HEK293 (cell line): Measurements from ENCODE around the gene HSH2D.

Source experiments
- ZNF169 ChIP-seq: fragments of 450-650 bp; formaldehyde crosslinking; IDR thresholded peaks from 2 replicates; pipeline ENCODE4 v1.5.1; 2016; ENCODE audit warnings: missing biosample characterization, missing genetic modification characterization
- ZNF426 ChIP-seq: fragments of 450-650 bp; formaldehyde crosslinking; IDR thresholded peaks from 2 replicates; pipeline ENCODE4 v1.5.1; 2017; ENCODE audit warnings: missing biosample characterization, missing genetic modification characterization, mild to moderate bottlenecking, inconsistent platforms, moderate library complexity
- ZNF791 ChIP-seq: fragments of 450-650 bp; formaldehyde crosslinking; IDR thresholded peaks from 2 replicates; pipeline ENCODE4 v1.5.1; 2016; ENCODE audit warnings: missing biosample characterization, missing genetic modification characterization
- TF ChIP-seq, protein P1 (sequence below): fragments of 450-650 bp; formaldehyde crosslinking; IDR thresholded peaks from 2 replicates; pipeline ENCODE4 v1.5.1; 2016; ENCODE audit warnings: missing biosample characterization, missing genetic modification characterization
- TF ChIP-seq, protein P2 (sequence below): fragments of 450-650 bp; IDR thresholded peaks from 2 replicates; pipeline ENCODE4 v1.5.1; 2018; ENCODE audit warnings: missing biosample characterization, mild to moderate bottlenecking, missing genetic modification characterization
- TF ChIP-seq, protein P3 (sequence below): fragments of 450-650 bp; formaldehyde crosslinking; IDR thresholded peaks from 2 replicates; pipeline ENCODE4 v1.5.1; 2016; ENCODE audit warnings: missing biosample characterization, missing genetic modification characterization
- TF ChIP-seq, protein P4 (sequence below): fragments of 450-650 bp; formaldehyde crosslinking; IDR thresholded peaks from 2 replicates; pipeline ENCODE4 v1.5.1; 2016; ENCODE audit warnings: missing biosample characterization, missing genetic modification characterization

DNA sequence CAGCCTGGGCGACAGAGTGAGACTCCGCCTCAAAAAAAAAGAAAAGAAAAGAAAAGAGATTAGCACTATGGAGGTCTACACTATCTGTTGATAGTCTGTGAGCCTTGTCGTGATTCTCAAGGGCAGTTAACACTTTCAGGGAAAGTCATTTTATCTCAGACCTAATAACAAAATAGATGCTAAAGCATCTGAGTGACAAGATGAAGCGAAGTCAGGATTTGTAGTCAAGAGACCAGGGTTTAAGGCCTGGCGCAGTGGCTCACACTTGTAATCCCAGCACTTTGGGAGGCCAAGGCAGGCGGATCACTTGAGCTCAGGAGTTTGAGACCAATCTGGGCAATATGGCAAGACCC lies 45.1 kb upstream of the HSH2D start:
- TF ChIP-seq, protein P1, sequence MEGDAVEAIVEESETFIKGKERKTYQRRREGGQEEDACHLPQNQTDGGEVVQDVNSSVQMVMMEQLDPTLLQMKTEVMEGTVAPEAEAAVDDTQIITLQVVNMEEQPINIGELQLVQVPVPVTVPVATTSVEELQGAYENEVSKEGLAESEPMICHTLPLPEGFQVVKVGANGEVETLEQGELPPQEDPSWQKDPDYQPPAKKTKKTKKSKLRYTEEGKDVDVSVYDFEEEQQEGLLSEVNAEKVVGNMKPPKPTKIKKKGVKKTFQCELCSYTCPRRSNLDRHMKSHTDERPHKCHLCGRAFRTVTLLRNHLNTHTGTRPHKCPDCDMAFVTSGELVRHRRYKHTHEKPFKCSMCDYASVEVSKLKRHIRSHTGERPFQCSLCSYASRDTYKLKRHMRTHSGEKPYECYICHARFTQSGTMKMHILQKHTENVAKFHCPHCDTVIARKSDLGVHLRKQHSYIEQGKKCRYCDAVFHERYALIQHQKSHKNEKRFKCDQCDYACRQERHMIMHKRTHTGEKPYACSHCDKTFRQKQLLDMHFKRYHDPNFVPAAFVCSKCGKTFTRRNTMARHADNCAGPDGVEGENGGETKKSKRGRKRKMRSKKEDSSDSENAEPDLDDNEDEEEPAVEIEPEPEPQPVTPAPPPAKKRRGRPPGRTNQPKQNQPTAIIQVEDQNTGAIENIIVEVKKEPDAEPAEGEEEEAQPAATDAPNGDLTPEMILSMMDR: no peak
- TF ChIP-seq, protein P2, sequence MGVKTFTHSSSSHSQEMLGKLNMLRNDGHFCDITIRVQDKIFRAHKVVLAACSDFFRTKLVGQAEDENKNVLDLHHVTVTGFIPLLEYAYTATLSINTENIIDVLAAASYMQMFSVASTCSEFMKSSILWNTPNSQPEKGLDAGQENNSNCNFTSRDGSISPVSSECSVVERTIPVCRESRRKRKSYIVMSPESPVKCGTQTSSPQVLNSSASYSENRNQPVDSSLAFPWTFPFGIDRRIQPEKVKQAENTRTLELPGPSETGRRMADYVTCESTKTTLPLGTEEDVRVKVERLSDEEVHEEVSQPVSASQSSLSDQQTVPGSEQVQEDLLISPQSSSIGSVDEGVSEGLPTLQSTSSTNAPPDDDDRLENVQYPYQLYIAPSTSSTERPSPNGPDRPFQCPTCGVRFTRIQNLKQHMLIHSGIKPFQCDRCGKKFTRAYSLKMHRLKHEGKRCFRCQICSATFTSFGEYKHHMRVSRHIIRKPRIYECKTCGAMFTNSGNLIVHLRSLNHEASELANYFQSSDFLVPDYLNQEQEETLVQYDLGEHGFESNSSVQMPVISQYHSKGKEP (tag by site-specific recombination): no peak
- TF ChIP-seq ZNF426 (tag by site-specific recombination) (no peak), ZNF169 (tag by site-specific recombination) (no peak), ZNF791 (no peak)
- TF ChIP-seq, protein P3, sequence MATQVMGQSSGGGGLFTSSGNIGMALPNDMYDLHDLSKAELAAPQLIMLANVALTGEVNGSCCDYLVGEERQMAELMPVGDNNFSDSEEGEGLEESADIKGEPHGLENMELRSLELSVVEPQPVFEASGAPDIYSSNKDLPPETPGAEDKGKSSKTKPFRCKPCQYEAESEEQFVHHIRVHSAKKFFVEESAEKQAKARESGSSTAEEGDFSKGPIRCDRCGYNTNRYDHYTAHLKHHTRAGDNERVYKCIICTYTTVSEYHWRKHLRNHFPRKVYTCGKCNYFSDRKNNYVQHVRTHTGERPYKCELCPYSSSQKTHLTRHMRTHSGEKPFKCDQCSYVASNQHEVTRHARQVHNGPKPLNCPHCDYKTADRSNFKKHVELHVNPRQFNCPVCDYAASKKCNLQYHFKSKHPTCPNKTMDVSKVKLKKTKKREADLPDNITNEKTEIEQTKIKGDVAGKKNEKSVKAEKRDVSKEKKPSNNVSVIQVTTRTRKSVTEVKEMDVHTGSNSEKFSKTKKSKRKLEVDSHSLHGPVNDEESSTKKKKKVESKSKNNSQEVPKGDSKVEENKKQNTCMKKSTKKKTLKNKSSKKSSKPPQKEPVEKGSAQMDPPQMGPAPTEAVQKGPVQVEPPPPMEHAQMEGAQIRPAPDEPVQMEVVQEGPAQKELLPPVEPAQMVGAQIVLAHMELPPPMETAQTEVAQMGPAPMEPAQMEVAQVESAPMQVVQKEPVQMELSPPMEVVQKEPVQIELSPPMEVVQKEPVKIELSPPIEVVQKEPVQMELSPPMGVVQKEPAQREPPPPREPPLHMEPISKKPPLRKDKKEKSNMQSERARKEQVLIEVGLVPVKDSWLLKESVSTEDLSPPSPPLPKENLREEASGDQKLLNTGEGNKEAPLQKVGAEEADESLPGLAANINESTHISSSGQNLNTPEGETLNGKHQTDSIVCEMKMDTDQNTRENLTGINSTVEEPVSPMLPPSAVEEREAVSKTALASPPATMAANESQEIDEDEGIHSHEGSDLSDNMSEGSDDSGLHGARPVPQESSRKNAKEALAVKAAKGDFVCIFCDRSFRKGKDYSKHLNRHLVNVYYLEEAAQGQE: no peak
- TF ChIP-seq, protein P4, sequence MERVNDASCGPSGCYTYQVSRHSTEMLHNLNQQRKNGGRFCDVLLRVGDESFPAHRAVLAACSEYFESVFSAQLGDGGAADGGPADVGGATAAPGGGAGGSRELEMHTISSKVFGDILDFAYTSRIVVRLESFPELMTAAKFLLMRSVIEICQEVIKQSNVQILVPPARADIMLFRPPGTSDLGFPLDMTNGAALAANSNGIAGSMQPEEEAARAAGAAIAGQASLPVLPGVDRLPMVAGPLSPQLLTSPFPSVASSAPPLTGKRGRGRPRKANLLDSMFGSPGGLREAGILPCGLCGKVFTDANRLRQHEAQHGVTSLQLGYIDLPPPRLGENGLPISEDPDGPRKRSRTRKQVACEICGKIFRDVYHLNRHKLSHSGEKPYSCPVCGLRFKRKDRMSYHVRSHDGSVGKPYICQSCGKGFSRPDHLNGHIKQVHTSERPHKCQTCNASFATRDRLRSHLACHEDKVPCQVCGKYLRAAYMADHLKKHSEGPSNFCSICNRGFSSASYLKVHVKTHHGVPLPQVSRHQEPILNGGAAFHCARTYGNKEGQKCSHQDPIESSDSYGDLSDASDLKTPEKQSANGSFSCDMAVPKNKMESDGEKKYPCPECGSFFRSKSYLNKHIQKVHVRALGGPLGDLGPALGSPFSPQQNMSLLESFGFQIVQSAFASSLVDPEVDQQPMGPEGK: no peak
